ENCODE results near the gene CD79B.

The CD79B gene

DNA sequence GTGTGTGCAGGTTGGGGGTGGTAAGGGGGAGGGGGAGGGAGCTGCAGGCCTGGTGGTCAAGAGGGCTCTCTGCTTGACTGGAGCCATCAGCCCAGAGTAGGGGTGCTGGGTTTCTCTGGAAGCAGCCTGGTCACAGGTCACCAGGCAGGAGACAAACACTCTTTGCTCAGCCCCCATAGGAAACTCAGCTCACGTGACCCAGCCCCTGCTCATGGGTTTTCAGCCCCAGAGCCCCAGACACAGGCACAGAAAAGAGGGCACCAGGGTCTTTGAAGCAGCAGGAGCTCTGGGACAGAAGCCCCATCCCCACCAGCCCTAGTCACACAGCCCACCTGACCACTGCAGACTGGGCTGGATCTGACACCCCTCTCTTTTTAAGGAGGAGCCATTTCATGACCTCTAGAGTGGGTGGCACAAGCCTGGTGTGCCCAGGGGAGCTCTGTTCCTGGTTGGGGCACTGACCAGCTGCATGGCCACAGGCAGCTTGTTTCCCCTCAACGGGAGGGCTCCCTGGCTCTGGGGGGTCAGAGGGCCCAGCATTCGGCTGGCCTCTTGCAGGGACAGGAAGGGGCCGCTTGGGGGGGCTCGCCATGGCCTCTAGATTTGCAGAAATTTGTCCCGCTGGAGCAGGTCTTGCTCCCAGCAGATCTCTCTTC lies 13.8 kb upstream of the CD79B start:
- H3K36me3 Mint-ChIP-seq, result peaks cover 13 to 17% of the 10 kb centered on the region in 2 donors
- DNase-seq, result peak; percentile 83
- H3K4me1 Mint-ChIP-seq, result peaks cover 42 to 82% of the 10 kb centered on the region in 2 donors
- peak overlapping the region; percentile 86 to 88 for H3K4me3 Mint-ChIP-seq
- peaks cover 0 to 5% of the 10 kb centered on the region in 2 donors for H3K9me3 Mint-ChIP-seq
- peak; percentile 68 to 72 for ATAC-seq (replicated peaks)
- peak overlapping the region; percentile 98 for H3K27ac Mint-ChIP-seq
- H3K27me3 Mint-ChIP-seq, result no peaks in the 10 kb centered on the region

DNA sequence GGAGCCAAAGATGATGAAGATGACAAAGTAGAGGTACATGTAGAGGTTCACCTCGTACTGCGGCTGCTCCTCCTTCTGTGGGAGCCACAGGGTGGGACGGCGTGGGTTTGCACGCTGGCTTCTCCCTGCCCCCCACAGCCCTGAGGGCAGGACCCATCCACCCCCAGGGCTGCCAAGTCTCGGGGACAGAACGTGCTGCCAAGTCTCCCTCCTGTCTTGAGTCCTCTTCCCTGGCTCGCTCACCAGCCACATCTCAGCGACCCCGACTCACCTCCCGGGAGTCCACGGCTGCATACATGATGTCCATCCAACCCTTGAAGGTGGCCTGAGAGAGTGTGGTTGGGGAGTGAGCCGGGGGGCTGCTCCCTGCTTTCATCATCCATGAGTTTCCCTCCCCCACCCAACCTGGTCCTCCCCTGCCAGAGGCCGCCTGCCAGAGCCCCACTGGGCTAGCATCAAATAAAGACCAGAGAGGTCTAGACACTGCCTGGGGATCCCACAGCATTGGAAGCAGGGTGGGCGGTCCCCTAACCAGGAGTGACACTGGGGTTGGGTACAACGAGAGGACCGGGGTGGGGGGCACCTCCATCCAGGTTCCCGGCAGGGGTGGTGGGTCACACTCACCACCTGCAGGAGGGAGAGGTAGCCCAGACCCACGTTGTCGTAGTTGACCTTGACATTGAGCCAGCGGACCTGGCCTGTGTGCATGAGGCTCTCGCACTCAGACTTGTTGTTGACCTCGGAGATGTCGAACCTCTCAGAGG lies 12.8 kb upstream of the CD79B start:
- no peaks in the 10 kb centered on the region for H3K27me3 Mint-ChIP-seq
- peaks cover 0 to 5% of the 10 kb centered on the region in 2 donors for H3K9me3 Mint-ChIP-seq
- peak overlapping the region; percentile 98 for H3K27ac Mint-ChIP-seq
- H3K36me3 Mint-ChIP-seq, result peaks cover 13 to 17% of the 10 kb centered on the region in 2 donors
- peaks cover 45 to 86% of the 10 kb centered on the region in 2 donors for H3K4me1 Mint-ChIP-seq
- H3K4me3 Mint-ChIP-seq, result peak overlapping the region; percentile 57 to 88
- ATAC-seq (replicated peaks), result no peak
- no peak for DNase-seq

DNA sequence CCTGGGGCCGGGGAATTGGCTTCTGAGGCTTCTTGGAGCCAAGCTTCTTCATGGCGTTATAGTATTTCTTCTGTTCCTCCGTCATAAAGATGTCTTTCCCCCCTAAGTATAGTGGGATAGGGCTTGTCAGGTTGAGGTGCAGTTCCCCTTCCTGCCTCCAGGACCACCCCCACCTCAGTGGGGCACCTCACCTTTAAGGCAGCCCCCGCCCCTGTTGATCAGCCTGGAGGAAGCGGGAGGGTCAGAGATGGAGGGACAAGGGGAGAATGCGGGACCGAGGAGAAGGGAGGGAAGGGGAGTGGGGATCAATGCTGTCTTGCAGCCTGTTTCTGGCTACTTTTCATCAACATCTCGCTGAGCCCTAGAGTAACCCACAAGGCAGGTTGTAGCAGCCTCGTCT lies 11.6 kb upstream of the CD79B start:
- ATAC-seq (replicated peaks) (no peak), DNase-seq (no peak)
- H3K4me3 Mint-ChIP-seq, result peak overlapping the region in 1 of 2 donors; percentile 46
- peaks cover 50 to 89% of the 10 kb centered on the region in 2 donors for H3K4me1 Mint-ChIP-seq
- peaks cover 13 to 17% of the 10 kb centered on the region in 2 donors for H3K36me3 Mint-ChIP-seq
- peaks cover 0 to 5% of the 10 kb centered on the region in 2 donors for H3K9me3 Mint-ChIP-seq
- peak overlapping the region; percentile 79 for H3K27ac Mint-ChIP-seq
- no peaks in the 10 kb centered on the region for H3K27me3 Mint-ChIP-seq

DNA sequence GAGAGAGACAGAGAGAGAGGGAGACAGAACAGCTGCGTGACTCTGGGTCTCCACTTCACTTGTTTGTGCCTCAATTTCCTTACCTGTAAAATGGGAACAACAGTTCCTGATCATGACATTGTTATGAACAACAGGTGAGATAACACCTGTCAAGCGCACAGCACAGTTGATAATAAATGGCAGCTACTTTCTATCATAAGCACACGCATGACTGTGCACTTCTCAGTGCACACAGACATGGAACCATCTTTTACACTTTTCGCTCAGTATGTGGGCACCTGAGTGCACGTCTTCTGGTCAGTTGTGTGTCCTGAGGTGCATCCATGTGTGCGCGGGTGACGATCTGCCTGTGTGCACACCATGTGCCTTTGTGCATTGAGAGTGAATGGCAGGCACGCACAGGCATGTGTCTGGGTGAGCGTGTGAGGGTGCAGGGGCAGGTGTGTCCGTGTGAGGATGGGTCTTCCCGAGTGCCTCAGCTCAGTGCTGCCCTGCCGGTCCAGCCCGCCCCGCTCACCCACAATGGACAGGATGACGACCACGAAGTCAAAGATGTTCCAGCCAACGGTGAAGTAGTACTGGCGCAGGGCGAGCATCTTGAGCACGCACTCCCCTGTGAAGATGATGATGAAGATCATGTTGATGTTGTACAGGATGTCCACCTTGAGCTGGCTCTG lies 10.3 kb upstream of the CD79B start:
- DNase-seq (no peak), ATAC-seq (replicated peaks) (no peak)
- H3K4me3 Mint-ChIP-seq, result no peak overlapping the region
- H3K27me3 Mint-ChIP-seq, result no peaks in the 10 kb centered on the region
- peaks cover 13 to 17% of the 10 kb centered on the region in 2 donors for H3K36me3 Mint-ChIP-seq
- peaks cover 0 to 5% of the 10 kb centered on the region in 2 donors for H3K9me3 Mint-ChIP-seq
- peaks cover 57 to 91% of the 10 kb centered on the region in 2 donors for H3K4me1 Mint-ChIP-seq
- peak overlapping the region; percentile 48 for H3K27ac Mint-ChIP-seq

DNA sequence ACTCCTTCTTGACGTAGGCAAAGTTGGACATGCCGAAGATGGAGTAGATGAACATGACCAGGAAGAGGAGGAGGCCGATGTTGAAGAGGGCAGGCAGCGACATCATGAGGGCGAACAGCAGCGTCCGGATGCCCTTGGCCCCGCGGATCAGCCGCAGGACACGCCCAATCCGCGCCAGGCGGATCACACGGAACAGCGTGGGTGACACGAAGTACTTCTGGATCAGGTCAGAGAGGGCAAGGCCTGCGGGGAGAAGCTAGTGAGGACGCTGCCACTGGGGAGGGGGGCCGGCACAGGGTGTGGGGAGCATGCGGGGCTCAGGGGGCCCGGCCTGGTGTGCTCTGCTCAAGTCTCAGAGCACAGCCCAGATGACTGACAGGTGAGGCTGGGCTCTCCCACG lies 9.6 kb upstream of the CD79B start:
- ATAC-seq (replicated peaks), result no peak

DNA sequence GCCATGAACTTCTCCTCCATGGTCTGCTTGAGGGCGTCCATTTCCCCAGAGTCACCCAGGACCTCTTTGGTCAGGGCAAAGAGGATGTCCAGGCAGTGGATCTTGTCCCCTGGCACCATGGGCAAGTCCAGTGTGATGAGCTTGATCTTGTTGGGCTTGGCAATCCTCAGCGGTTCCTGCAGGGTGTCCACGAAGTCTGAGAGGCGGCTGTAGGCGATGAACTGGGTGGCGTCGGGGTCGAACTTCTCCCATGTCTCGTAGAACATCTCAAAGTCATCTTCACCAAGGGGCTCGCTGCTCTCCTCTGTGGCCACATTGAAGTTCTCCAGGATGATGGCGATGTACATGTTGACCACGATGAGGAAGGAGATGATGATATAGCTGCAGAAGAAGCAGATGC lies 9.0 kb upstream of the CD79B start:
- Mint-ChIP-seq H3K4me3 (no peak overlapping the region), H3K27ac (no peak overlapping the region), H3K36me3 (peaks cover 14 to 17% of the 10 kb centered on the region in 2 donors), H3K4me1 (peaks cover 57 to 90% of the 10 kb centered on the region in 2 donors), H3K27me3 (no peaks in the 10 kb centered on the region), H3K9me3 (peaks cover 1 to 5% of the 10 kb centered on the region in 2 donors)
- no peak for ATAC-seq (replicated peaks)
- DNase-seq, result no peak

More for the DNA sequence above, 9.6 kb upstream of the CD79B start:
- peaks cover 13 to 17% of the 10 kb centered on the region in 2 donors for H3K36me3 Mint-ChIP-seq
- no peak for DNase-seq
- H3K4me1 Mint-ChIP-seq, result peaks cover 61 to 92% of the 10 kb centered on the region in 2 donors
- no peaks in the 10 kb centered on the region for H3K27me3 Mint-ChIP-seq
- no peak overlapping the region for H3K27ac Mint-ChIP-seq
- peaks cover 0 to 5% of the 10 kb centered on the region in 2 donors for H3K9me3 Mint-ChIP-seq
- no peak overlapping the region for H3K4me3 Mint-ChIP-seq

DNA sequence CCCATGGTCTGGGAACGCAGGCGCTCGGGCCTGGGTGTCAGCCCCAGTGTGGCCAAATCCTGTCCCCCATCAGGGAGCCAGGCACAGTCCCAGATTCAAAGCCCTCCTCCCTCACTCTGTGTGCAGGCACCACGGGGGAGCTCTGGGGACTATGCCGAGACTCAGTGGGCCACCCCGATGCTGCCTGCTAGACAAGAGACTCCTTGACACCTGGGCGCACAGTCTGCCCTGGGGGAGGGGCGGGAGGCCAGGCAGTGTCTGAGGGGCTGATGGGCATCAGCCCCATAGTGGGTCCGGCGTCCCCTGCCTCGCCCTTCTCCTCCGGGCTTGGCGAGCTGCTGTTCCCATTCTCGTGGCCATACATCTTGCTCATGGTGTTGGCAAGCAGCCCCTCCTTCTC lies 8.5 kb upstream of the CD79B start:
- peaks cover 16 to 17% of the 10 kb centered on the region in 2 donors for H3K36me3 Mint-ChIP-seq
- no peaks in the 10 kb centered on the region for H3K27me3 Mint-ChIP-seq
- DNase-seq, result no peak
- H3K4me1 Mint-ChIP-seq, result peaks cover 54 to 90% of the 10 kb centered on the region in 2 donors
- peaks cover 4 to 5% of the 10 kb centered on the region in 2 donors for H3K9me3 Mint-ChIP-seq
- no peak overlapping the region for H3K27ac Mint-ChIP-seq
- no peak for ATAC-seq (replicated peaks)
- no peak overlapping the region for H3K4me3 Mint-ChIP-seq

DNA sequence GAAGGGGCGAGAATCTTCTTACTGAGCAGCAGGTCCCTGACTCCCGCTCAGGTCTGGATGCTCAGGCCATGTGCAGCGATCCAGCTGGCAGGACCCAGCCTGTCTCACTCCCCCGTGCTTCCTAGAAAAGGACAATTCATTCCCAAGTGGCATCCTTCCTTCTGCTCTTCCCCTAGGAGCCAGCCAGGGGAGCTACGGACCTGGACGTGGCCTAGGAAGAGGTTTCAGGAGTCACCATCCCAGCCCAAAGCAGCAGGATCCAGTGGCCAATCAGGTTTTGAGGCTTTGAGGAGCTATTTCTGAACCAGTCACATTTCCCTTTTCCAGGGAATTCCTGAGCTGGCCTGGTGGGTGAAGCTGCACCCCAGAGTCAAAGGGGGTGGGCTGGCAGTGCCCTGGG lies 7.8 kb upstream of the CD79B start:
- no peak for ATAC-seq (replicated peaks)
- Mint-ChIP-seq H3K9me3 (peaks cover 4 to 5% of the 10 kb centered on the region in 2 donors), H3K4me1 (peaks cover 50 to 90% of the 10 kb centered on the region in 2 donors), H3K27me3 (no peaks in the 10 kb centered on the region), H3K36me3 (peaks cover 16 to 17% of the 10 kb centered on the region in 2 donors), H3K27ac (peak overlapping the region; percentile 91), H3K4me3 (no peak overlapping the region)
- no peak for DNase-seq

DNA sequence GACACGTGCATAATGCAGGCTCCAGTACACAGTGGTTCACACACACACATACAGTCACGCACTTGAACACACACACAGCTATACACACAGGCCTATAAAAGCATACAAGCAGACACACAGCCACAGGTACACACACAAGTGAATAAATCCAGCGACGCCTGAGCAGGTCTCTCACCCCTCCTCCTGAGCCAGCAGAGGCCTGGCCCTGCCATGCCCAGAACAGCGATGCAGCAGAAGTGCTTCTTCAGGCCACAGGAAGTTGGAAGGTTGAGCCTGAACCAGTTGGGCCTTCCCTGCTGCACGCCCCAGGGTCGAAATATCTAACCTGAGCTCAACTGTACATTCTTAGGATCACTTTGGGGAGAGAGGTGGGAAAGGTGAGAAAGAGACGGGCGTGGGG lies 7.3 kb upstream of the CD79B start:
- H3K27ac Mint-ChIP-seq, result peak overlapping the region; percentile 85

DNA sequence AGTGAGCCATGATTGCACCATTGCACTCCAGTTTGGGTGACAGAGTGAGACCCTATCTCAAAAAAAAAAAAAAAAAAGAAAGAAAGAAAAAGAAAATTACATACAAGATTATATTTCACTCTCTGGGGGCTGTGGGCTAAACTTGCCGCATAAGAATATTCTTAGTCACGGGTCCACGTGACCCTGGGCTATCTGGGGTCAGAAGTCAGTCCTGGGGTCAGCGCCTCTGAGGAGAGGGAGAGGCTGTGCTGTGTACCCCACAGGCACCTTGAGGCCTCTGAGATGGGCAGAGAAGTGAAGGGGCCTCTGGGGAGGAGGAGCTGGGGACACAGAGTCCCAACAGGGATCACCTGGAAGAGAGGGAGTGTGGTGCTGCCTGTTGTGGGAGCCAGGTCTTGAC lies 5.8 kb upstream of the CD79B start:
- peak overlapping the region; percentile 77 for H3K27ac Mint-ChIP-seq
- DNase-seq, result no peak
- H3K9me3 Mint-ChIP-seq, result peaks cover 3 to 4% of the 10 kb centered on the region in 2 donors
- H3K4me3 Mint-ChIP-seq, result no peak overlapping the region
- H3K4me1 Mint-ChIP-seq, result peaks cover 58 to 90% of the 10 kb centered on the region in 2 donors
- ATAC-seq (replicated peaks), result no peak
- H3K36me3 Mint-ChIP-seq, result peaks cover 16 to 17% of the 10 kb centered on the region in 2 donors
- no peaks in the 10 kb centered on the region for H3K27me3 Mint-ChIP-seq

More for the DNA sequence above, 7.3 kb upstream of the CD79B start:
- peaks cover 51 to 90% of the 10 kb centered on the region in 2 donors for H3K4me1 Mint-ChIP-seq
- ATAC-seq (replicated peaks) (peak in 1 of 2 donors; percentile 4), DNase-seq (no peak)
- peaks cover 16 to 17% of the 10 kb centered on the region in 2 donors for H3K36me3 Mint-ChIP-seq
- peaks cover 4% of the 10 kb centered on the region in 2 donors for H3K9me3 Mint-ChIP-seq
- no peak overlapping the region for H3K4me3 Mint-ChIP-seq
- no peaks in the 10 kb centered on the region for H3K27me3 Mint-ChIP-seq

DNA sequence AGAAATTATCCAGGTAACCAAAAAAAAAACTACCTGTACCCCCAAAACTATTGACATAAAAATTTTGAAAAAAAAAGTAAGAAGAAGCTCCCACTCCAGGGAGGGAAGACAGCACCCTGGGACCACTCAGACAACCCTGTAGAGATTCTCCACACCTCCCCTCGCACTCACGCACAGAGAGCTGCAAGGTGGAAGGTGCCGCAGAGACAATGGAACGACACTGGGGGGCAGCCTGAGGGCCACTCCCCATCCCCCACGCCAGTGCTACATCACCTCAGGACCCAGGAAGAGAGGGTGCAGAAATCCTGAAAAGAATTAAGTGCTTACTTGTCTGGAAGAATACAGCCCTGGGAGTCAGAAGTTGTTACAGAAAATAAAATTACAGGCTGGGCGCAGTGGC lies 5.2 kb upstream of the CD79B start:
- H3K36me3 Mint-ChIP-seq, result peaks cover 11 to 13% of the 10 kb centered on the region in 2 donors
- H3K4me3 Mint-ChIP-seq, result no peak overlapping the region
- ATAC-seq (replicated peaks), result no peak
- H3K4me1 Mint-ChIP-seq, result peaks cover 58 to 90% of the 10 kb centered on the region in 2 donors
- H3K27me3 Mint-ChIP-seq, result no peaks in the 10 kb centered on the region
- DNase-seq, result no peak
- peaks cover 3 to 4% of the 10 kb centered on the region in 2 donors for H3K9me3 Mint-ChIP-seq
- H3K27ac Mint-ChIP-seq, result peak overlapping the region; percentile 77

DNA sequence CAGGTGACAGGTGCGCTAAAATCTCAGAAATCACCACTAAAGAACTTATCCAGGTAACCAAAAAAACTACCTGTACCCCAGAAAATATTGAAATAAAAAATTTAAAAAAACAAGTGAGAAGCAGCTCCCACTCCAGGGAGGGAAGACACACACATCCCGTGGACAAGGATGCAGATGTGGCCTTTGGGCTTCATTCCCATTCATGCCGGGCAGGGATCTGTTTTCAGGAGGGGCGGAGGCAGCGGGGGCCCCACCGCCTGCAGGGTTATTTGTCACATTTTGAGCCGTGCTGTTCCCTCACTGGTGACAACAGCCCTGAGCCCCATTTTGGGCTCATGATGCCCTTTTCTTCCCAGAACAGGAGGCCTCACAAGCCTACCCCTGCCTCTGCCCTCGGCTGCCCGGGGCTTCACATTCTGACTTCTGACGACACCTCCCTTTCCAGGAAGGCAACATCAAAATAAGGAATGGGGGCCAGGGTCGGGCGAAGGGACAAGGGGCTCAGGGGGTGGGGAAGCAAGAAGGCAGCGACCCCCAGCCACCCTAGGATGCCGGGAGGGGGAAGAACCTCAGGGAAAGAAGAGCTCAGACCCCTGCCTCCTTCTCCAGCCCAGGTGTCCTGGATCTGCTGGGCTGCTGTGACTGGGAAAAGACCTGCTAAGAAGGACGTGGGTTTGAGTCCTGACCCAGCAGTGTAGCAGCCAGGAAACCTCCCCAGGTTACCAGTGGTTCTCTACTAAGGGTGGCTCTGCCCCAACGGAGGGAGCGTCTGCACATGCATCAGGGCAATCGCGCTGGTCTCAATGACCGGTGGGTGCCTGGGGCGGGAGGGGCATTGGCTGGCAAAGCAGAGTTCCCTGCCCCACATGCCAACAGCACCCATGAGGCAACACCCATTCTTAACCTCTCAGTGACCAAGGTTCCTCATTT lies 2.3 kb upstream of the CD79B start:
- Mint-ChIP-seq H3K36me3 (peaks cover 23 to 28% of the 10 kb centered on the region in 2 donors), H3K9me3 (peaks cover 0 to 4% of the 10 kb centered on the region in 2 donors), H3K27me3 (no peaks in the 10 kb centered on the region), H3K4me3 (peak overlapping the region; percentile 99), H3K4me1 (peaks cover 59 to 83% of the 10 kb centered on the region in 2 donors), H3K27ac (peak overlapping the region; percentile 93)
- ATAC-seq (replicated peaks) (no peak), DNase-seq (no peak)

DNA sequence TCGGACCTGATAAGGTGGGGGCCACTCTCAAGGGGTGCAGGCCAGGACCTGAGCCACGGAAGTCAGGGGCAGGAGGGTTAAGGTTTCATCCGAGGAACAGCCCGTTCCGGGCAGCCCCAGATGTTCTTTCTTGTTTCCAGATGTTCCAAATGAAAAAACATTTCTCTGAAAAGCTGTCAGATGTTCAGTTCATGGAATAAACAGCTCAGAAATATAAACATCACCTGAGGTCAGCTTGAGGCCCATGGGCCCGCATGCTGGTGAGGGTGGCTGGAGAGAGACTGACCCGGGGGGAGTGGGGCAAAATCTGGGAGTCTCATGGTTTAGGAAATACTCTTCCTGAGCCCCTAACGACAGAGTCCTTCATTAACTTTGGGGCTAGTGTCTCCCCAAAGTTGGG lies 1.5 kb upstream of the CD79B start:
- no peak for DNase-seq
- peak overlapping the region; percentile 99 for H3K4me3 Mint-ChIP-seq
- peaks cover 56 to 83% of the 10 kb centered on the region in 2 donors for H3K4me1 Mint-ChIP-seq
- ATAC-seq (replicated peaks), result no peak
- H3K36me3 Mint-ChIP-seq, result peaks cover 31 to 36% of the 10 kb centered on the region in 2 donors
- no peaks in the 10 kb centered on the region for H3K27me3 Mint-ChIP-seq
- peaks cover 0 to 4% of the 10 kb centered on the region in 2 donors for H3K9me3 Mint-ChIP-seq
- peak overlapping the region; percentile 98 for H3K27ac Mint-ChIP-seq
